ENCODE data around the gene OPHN1. TPM values are rescaled to one million over a fixed set of nuclear protein-coding genes. Genes with fewer than 3 reads are reported as not detected.

OPHN1 gene
- total RNA-seq, 1 donor from 2014 or later, result 10.7 TPM

GRCh38 chrX:68424719-68425118, 8.6 kb downstream of the OPHN1 start:
- no peak for DNase-seq
- Histone ChIP-seq H3K27me3 (ENCODE audit: low read depth) (no peaks in the 10 kb centered on the region), H3K4me3 (no peak overlapping the region), H3K9me3 (no peaks in the 10 kb centered on the region), H3K4me1 (peaks cover 5% of the 10 kb centered on the region), H3K36me3 (no peaks in the 10 kb centered on the region), H3K27ac (no peak overlapping the region)
- intact Hi-C loops (cut with DNase I), result no loop called here
- no peak for ATAC-seq
- no peak for TF ChIP-seq CTCF (IDR thresholded peaks at IDR 0.05)

- DNase-seq, result no peak
- Histone ChIP-seq H3K36me3 (no peaks in the 10 kb centered on the region), H3K9me3 (no peaks in the 10 kb centered on the region), H3K4me3 (no peak overlapping the region), H3K27ac (no peak overlapping the region), H3K27me3 (ENCODE audit: low read depth) (no peaks in the 10 kb centered on the region), H3K4me1 (peaks cover 5% of the 10 kb centered on the region)
- intact Hi-C loops (cut with DNase I), result no loop called here
- no peak for TF ChIP-seq CTCF (IDR thresholded peaks at IDR 0.05)
- ATAC-seq, result no peak
Observed at GRCh38 chrX:68422478-68422877, 10.8 kb downstream of the OPHN1 start.

GRCh38 chrX:68421636-68422035, 11.7 kb downstream of the OPHN1 start:
- intact Hi-C loops (cut with DNase I), result no loop called here
- H3K27me3 ChIP-seq (ENCODE audit: low read depth), result no peaks in the 10 kb centered on the region
- DNase-seq, result no peak
- ATAC-seq, result no peak
- H3K36me3 ChIP-seq, result no peaks in the 10 kb centered on the region
- no peak overlapping the region for H3K27ac ChIP-seq
- no peak for TF ChIP-seq CTCF (IDR thresholded peaks at IDR 0.05)
- no peaks in the 10 kb centered on the region for H3K9me3 ChIP-seq
- peaks cover 11% of the 10 kb centered on the region for H3K4me1 ChIP-seq
- no peak overlapping the region for H3K4me3 ChIP-seq

- Histone ChIP-seq H3K27ac (no peak overlapping the region), H3K4me3 (no peak overlapping the region), H3K27me3 (ENCODE audit: low read depth) (no peaks in the 10 kb centered on the region), H3K36me3 (no peaks in the 10 kb centered on the region), H3K4me1 (peaks cover 22% of the 10 kb centered on the region), H3K9me3 (no peaks in the 10 kb centered on the region)
- ATAC-seq, result no peak
- TF ChIP-seq CTCF (IDR thresholded peaks at IDR 0.05), result no peak
- intact Hi-C loops (cut with DNase I), result no loop called here
- no peak for DNase-seq
Observed at GRCh38 chrX:68420559-68420958, 12.7 kb downstream of the OPHN1 start.

GRCh38 chrX:68419975-68420374, 13.3 kb downstream of the OPHN1 start:
- H3K27me3 ChIP-seq (ENCODE audit: low read depth), result no peaks in the 10 kb centered on the region
- intact Hi-C loops (cut with DNase I), result no loop called here
- peaks cover 25% of the 10 kb centered on the region for H3K4me1 ChIP-seq
- ATAC-seq (peak; percentile 28 to 41), DNase-seq (no peak)
- no peaks in the 10 kb centered on the region for H3K36me3 ChIP-seq
- no peak overlapping the region for H3K4me3 ChIP-seq
- H3K27ac ChIP-seq, result no peak overlapping the region
- no peak for TF ChIP-seq CTCF (IDR thresholded peaks at IDR 0.05)
- H3K9me3 ChIP-seq, result no peaks in the 10 kb centered on the region

- Histone ChIP-seq H3K4me3 (no peak overlapping the region), H3K9me3 (no peaks in the 10 kb centered on the region), H3K27ac (no peak overlapping the region), H3K36me3 (no peaks in the 10 kb centered on the region), H3K27me3 (ENCODE audit: low read depth) (no peaks in the 10 kb centered on the region), H3K4me1 (peaks cover 25% of the 10 kb centered on the region)
- DNase-seq (no peak), ATAC-seq (no peak)
- no peak for TF ChIP-seq CTCF (IDR thresholded peaks at IDR 0.05)
- intact Hi-C loops (cut with DNase I), result no loop called here
Observed at GRCh38 chrX:68417651-68418050, 15.6 kb downstream of the OPHN1 start.

Data from lower lobe of right lung (tissue), 2 donors.